KBM-7 (cell line): ENCODE measurements around the gene VPS54.
"Not testable (repeated sequence)": the region's sequence is repeated elsewhere in the genome, so short reads cannot be mapped to it uniquely, and the experiment has no call there.

ENCODE experiments used
- DNase-seq: peaks from one replicate; pipeline ENCODE4 v3.0.0-alpha.2; 2015
- in situ Hi-C: fragments of 300-500 bp; cut with MboI; formaldehyde crosslinking; loops from 2 replicates; pipeline ENCODE4 v1.14.3; 2020; ENCODE audit warnings: low sequenced_read_pairs, low pct_unique_long_range_greater_than_20kb, mixed read lengths

Gene VPS54

DNA sequence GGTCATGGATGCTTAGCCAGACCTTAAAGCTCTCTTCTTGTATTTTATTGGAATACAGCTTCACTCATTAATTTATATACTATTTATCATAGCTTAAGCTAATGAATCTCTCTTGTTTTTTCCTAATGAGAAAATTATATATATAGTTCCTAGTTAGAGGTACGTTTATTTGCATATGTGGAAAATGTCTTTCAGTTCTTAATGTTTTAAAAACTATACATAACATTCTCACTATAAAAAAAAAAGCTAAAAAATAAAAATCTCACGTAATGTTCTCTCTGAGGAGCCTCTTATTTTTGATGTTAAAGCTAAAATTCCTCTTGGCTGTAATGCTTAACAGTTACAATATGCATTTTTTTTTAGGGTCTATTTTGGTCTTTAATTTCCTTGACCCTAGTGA lies 160.9 kb downstream of the VPS54 start:
- in situ Hi-C loops, result loop anchor here (25.0 kb wide), 1 partner anchor 171 kb away; no protein-coding TSS in a partner anchor
- DNase-seq, result no peak

DNA sequence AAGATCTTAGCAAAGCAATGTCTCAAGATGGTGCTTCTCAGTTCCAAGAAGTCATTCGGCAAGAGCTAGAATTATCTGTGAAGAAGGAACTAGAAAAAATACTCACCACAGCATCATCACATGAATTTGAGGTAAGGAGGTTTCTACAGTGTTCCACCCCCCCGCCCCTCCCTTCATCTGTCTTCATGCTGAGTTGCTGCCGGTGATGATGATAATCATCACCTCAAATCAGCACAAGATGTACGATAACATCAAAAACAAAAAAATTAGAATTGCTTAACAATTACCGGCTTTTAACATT lies 163.0 kb downstream of the VPS54 start:
- in situ Hi-C loops, result loop anchor here (25.0 kb wide), 1 partner anchor 169 kb away; no protein-coding TSS in a partner anchor
- peak; percentile 91 for DNase-seq

DNA sequence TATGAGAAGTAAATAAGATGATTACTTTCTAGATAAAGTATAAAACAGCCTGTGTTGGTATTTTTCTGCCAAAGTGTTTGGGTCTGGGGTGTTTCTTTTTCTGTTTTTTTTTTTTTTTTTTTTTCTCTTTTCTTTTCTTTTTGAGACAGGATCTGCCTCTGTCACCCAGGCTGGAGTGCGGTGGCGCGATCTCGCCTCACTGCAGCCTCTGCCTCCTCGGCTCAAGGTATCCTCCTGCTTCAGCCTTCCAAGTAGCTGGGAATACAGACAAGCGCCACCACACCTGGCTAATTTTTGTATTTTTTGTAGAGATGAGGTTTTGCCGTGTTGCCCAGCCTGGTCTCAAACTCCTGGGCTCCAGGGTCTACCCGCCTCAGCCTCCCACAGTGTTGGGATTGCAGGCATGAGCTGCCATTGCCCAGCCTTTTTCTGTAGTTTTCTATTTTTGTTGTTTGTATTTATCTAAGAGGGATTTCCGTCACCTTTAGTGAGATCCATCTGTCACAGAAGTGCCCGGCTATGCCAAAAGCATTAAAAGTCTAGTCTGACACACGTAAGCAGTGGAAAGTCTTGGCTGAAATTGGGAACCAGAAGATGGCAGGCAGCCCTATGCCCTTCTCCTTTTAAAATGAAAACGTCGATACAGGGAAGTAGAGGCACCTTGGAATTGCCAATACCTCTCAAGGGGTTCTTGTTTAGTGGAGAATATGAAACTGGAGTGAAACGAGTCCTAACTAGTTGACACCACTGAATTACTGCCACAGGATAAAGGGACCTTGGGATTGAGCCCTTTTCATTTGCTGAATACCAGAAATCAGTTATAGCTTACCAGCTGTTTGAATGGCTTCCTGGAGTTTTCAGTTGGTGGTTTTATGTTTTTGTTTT lies 163.6 kb downstream of the VPS54 start:
- in situ Hi-C loops, result loop anchor here (25.0 kb wide), 1 partner anchor 168 kb away; no protein-coding TSS in a partner anchor
- DNase-seq, result no peak

DNA sequence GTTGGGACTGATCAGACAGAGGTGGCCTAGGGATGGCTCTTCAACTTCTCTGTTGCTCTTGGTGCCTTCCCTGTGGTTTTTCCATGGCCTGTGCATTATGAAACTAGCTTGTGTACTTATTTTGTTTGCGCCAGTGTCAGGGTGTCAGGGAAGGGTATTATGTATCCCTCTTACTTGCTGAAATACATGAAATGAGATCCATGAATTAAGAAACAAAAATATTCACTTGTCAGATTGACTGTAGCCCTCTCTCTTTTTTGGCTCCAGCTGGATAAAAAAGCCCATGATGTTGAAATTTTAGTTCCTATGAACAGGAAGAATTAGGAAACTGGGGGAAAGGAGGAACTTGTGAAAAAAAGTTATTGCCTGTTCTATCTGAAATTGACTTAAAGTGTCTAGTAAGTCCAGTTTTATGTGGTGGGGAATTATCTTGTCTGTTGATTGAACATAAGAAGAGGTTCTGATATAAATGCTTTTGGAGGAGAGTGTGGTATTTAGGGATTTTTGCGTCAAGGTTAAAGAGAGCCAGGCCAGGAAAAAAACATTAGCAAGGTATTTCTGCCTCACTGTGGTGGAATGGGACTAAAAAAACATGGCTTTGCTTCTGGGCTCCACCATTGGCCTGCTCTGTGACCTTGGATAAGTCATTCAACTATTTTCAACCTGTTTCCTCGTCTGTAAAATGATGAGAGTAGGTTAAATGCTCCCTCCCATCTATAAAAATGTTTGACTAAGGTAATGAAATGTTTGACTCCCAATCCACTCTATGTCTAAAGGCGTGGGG lies 165.5 kb downstream of the VPS54 start:
- no peak for DNase-seq
- in situ Hi-C loops, result loop anchor here (25.0 kb wide), 1 partner anchor 166 kb away; no protein-coding TSS in a partner anchor

DNA sequence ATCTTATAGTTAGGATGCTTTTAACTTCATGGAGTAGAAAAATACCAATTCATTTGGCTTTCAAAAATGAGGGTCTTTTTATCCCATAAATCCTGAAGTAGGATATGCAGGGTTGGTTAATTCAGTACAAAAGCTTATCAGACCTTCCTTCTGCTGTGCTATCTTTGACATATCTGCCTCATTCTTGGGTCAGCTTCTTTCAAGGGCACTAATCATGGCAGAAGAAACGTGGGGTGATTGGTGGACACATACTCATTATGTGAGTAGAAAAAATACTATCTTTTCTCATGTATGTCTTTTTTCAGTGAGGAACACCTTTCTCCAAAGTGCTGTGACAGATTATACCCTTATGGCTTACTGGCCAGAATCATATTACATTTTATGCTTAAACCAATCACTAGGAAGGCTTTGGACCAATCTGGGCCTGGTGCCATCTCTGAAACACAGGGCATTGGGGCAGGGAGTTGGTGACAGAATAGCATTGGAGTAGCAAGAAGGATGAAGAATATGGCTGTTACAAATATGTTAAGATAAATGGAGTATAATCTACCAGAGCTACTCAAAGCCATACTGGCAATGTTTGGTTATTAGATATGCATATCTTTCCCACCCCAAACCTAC lies 167.4 kb downstream of the VPS54 start:
- DNase-seq, result no peak
- in situ Hi-C loops, result loop anchor here (25.0 kb wide), 1 partner anchor 164 kb away; no protein-coding TSS in a partner anchor

DNA sequence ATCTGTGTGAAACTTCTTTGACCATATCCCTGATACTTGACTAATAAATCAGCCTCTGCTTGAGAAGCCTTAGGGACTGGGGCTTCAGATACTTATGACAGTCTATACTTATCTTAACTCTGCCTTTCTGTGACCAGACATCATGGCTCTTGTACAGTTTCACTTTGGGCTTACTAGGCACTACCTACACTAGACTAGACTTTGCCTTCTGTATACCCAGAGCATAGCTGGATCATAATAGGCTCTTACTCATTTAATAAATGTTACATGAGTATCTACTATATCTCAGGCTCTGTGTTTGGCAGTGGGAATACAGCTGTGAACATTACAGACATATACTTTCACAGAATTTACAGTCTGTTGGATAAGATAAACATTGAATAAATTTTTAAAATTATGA lies 168.6 kb downstream of the VPS54 start:
- in situ Hi-C loops, result loop anchor here (25.0 kb wide), 1 partner anchor 163 kb away; no protein-coding TSS in a partner anchor
- no peak for DNase-seq

DNA sequence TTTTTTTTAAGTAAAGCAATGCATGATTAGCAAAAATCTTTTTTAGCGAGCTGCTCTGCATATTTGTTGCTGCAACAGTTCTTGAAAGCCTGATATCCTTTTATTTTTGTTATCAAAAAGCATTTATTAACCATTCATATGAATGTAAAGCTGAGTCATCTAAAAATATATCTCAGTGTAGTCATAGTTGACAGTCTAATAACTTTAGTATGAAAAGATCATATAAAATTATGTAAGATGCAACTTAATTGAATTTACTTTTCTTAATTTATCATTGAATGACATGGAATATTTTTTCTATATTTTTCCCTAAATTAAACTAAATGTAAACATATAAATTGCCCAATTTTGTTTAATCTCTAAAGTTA lies 169.0 kb downstream of the VPS54 start:
- in situ Hi-C loops, result loop anchor here (25.0 kb wide), 1 partner anchor 163 kb away; no protein-coding TSS in a partner anchor
- no peak for DNase-seq

DNA sequence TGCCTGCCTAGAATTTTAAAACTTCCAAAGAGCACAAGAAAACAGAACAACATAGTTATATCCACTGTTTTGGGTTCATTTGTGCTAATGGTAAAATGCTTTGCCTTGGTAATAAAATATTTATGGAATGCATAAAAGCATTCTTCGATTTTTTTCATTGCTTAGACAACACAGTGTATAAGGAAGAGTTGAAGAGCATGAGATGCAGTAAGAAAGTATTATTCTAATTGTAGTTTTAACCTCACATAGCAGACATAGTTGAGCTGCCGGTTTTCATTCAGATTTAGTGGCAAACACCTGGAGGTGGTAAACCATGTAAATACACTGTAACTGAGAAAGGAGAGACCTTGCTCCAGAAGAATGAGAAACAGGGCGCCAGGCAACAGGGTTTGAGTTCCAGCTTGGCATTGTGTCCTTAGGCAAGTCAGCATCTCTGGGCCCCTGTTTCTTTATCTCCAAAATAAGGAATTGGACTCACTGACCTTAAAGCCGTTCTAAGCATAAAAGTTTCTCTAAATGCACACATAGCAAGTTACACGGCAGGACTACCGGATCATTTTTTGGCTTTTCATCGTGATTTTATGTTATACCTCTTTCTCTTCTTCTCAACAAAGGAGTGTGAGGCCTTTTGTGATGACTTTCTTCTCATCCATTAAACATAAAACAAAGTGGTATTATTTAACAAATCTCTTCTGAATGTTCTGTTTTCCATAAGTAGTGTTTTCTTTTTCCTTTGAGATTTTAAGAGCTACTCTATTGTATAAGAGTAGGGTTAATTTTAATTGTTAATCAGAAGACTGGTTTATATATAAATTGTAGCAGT lies 169.6 kb downstream of the VPS54 start:
- in situ Hi-C loops, result loop anchor here (25.0 kb wide), 1 partner anchor 162 kb away; no protein-coding TSS in a partner anchor
- DNase-seq, result no peak

DNA sequence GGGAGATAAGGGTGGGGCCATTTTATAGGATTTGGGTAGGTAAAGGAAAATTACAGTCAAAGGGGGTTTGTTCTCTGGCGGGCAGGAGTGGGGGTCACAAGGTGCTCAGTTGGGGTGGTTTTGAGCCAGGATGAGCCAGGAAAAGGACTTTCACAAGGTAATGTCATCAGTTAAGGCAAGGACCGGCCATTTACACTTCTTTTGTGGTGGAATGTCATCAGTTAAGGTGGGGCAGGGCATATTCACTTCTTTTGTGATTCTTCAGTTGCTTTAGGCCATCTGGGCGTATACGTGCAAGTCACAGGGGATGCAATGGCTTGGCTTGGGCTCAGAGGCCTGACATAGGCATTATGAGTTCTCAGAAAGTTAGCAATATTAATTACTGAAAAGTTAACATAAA lies 171.7 kb downstream of the VPS54 start:
- in situ Hi-C loops, DNase-seq: not testable (repeated sequence)

DNA sequence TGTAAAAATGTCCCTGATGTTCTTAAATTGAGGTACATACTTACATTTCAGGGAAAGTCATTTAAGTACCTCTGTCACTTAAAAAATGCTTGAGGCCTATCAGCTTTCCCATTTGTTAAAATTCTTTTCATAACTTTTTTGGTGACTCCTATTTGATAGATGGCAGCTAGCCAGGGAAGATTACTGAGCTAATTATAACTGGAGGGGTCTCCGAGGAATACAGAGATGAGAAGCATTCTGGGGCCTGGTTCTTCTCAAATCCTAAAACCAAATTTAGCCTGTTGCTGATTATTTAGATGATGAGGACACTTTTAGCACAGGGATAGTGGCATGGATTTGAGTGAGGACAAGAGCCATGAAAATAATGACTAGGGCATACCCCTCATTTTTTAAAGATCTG lies 172.7 kb downstream of the VPS54 start:
- DNase-seq, result no peak
- in situ Hi-C loops, result no loop called here

DNA sequence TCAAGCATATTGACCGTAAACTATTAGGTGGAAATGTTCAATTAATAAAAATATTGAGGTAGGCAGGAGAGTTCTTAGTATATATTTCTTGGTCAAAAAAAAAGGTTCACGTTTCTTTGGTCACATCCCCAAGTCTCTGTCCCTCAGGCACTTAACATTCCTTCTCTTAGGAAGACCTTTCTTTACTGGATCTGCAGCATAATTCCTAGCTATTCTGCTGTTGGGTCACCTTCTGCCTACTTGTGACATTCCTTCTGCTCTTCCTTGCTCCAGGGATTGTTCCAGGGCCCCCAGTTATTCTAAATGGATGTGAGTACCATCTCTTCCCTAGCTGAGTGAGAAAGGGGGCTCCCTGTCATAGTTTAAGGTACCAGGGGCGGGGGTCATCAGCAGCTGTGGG lies 173.4 kb downstream of the VPS54 start:
- no peak for DNase-seq
- in situ Hi-C loops, result no loop called here

DNA sequence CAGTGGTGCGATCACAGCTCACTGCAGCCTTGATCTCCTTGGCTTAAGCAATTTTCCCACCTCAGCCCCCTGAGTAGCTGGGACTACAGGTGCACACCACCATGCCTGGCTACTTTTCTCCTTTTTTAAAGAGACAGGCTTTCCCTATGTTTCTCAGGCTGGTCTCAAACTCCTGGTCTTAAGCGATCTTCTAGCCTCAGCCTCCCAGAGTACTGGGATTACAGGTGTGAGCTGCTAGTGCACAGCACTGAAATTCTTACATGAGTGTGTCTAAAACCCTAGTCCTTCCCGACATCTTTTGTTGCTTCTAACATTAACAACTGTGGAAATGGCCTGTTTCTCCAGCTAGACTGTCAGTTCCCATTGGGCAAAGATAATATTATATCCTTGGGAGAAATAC lies 174.6 kb downstream of the VPS54 start:
- in situ Hi-C loops, result no loop called here

DNA sequence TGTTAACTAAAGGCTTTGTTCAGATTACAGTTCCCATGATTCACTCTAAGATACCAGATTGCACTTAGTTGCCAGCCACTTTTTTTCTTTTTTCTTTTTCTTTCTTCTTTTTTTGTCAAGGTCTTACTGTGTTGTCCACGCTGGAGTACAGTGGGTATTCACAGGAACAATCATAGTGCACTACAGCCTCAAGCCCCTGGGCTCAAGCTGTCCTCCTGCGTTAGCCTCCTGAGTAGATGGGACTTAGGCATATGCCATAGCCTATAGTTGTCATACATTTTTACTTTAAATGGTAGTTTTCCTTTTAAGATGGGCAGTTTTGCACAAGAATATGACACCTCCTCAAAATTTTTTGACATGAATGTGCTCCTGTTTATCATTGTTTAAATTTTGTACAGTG lies 175.4 kb downstream of the VPS54 start:
- DNase-seq, result no peak
- in situ Hi-C loops, result no loop called here

More for the DNA sequence above, 174.6 kb downstream of the VPS54 start:
- DNase-seq, result no peak

DNA sequence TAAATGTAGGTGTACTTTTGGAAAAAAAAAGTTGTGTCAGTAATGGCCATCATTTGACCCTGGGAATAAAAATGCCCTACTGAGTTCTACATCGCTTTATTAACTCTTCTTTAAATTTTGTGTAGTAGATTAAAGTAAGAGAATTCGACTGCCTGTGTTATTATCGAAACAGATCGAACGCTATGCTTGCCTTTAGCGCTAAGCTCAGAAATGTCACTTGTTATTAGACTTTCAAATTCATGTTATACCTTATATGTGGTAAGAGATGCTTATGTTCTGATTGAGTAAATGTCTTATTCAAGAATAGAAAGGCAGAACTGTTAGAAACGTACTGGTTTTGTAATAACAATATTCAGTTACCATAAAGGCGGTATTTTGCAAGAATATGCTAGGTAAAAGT lies 176.1 kb downstream of the VPS54 start:
- in situ Hi-C loops, result no loop called here
- DNase-seq, result no peak

DNA sequence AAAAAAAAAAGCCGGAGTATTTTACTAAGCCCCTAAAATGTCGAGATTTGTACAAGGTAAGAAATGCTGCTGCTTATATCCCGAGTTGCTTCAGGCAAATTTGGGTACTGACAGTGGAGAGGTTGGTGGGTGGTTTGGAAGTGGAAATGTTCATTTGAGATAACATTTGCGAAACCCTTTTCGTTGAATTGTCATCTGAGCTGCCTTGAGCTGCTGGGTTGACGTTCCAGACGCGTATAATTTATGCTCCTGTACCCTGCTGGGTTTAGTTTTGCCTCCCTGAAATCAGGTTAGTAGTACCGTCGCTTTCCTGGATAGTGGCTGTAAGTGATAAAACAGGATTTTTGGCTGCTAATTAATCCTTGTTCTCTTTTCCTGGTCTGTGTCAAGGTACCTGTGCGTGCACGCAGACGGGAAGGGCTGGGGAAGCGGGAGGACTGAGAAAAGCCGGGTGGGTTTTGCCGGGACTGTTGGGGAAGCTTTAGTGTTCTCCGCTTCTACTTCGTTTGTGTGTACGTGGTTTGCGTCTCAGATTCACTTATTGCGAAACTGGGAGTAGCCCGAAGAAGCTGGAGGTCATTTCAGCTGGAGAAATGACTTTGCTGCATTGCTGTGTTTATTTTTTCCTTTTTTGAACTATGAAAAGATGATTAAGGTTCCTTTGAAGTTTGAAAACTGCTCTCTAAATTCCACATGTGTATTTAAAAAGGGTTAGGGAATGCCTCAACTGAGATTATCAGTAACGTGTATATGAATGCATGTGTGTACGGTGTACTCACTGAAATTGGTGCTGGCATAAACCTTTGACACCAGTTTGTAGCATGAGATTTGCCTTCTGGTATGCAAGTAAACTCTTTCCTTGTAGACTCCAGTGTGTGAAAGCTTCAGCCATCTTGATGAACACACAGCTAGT lies 176.8 kb downstream of the VPS54 start:
- DNase-seq, result peak; percentile 57
- in situ Hi-C loops, result no loop called here
